OCI-LY3 (cell line): ENCODE measurements around the gene DOC2A.

Source experiments
- CTCF ChIP-seq: fragments of 200-600, 300-600 bp; sonication (generic); IDR thresholded peaks from 2 replicates; pipeline ENCODE4 v1.5.1; 2014; ENCODE audit warnings: antibody characterized with exemption, low read length, low read depth
- EZH2phosphoT487 ChIP-seq: fragments of 200-600 bp; shearing (Covaris generic); IDR thresholded peaks from 2 replicates; pipeline ENCODE4 v1.6.1; 2018; ENCODE audit warnings: antibody characterized with exemption, mixed run types, low read depth

- TF ChIP-seq CTCF (no peak), EZH2phosphoT487 (no peak)
Measured at GRCh38 chr16:30016555-30017276, 5.9 kb upstream of the DOC2A start.
